HG02981 (cell line): Measurements from ENCODE around the gene SRPK1.
"Not testable (repeated sequence)": the region's sequence is repeated elsewhere in the genome, so short reads cannot be mapped to it uniquely, and the experiment has no call there.

Experiments
- ATAC-seq: cut with Tn5 transposase; IDR thresholded peaks from one replicate; pipeline ENCODE4 v1.9.1; 2021; ENCODE audit warnings: mild to moderate bottlenecking, moderate library complexity; ENCODE audit not compliant: unreplicated experiment

Gene SRPK1

GRCh38 chr6:35920793-35921732, at the start of gene SRPK1:
SRPK1 (minus strand) TSS chr6:35921098; CDS start chr6:35921056, 42 bp downstream.
- ATAC-seq = peak; percentile 72

- no peak for ATAC-seq
Observed at GRCh38 chr6:35970181-35970580, 49.3 kb upstream of the SRPK1 start.

GRCh38 chr6:35969646-35970045, 48.7 kb upstream of the SRPK1 start:
- no peak for ATAC-seq

GRCh38 chr6:35968821-35969220, 47.9 kb upstream of the SRPK1 start:
- ATAC-seq = no peak

- no peak for ATAC-seq
Observed at GRCh38 chr6:35967076-35967774, 46.3 kb upstream of the SRPK1 start.

GRCh38 chr6:35962779-35963560, 42.1 kb upstream of the SRPK1 start:
- ATAC-seq = no peak

GRCh38 chr6:35960187-35960586, 39.3 kb upstream of the SRPK1 start:
- ATAC-seq = no peak

GRCh38 chr6:35955970-35956369, 35.1 kb upstream of the SRPK1 start:
- no peak for ATAC-seq

- ATAC-seq = no peak
Observed at GRCh38 chr6:35955521-35955920, 34.6 kb upstream of the SRPK1 start.

GRCh38 chr6:35955071-35955470, 34.2 kb upstream of the SRPK1 start:
- ATAC-seq = no peak

GRCh38 chr6:35954333-35954732, 33.4 kb upstream of the SRPK1 start:
- ATAC-seq = no peak

GRCh38 chr6:35948725-35949124, 27.8 kb upstream of the SRPK1 start:
- ATAC-seq = no peak

- ATAC-seq = no peak
Observed at GRCh38 chr6:35945650-35946025, 24.7 kb upstream of the SRPK1 start.

- ATAC-seq = no peak
Observed at GRCh38 chr6:35943390-35943789, 22.5 kb upstream of the SRPK1 start.

GRCh38 chr6:35942355-35942754, 21.5 kb upstream of the SRPK1 start:
- ATAC-seq = no peak

- not testable (repeated sequence) for ATAC-seq
Observed at GRCh38 chr6:35941170-35941569, 20.3 kb upstream of the SRPK1 start.

- not testable (repeated sequence) for ATAC-seq
Observed at GRCh38 chr6:35940014-35940413, 19.1 kb upstream of the SRPK1 start.

GRCh38 chr6:35939259-35939658, 18.4 kb upstream of the SRPK1 start:
- not testable (repeated sequence) for ATAC-seq

GRCh38 chr6:35936681-35937359, 15.9 kb upstream of the SRPK1 start:
- ATAC-seq = no peak

GRCh38 chr6:35935469-35935868, 14.6 kb upstream of the SRPK1 start:
- no peak for ATAC-seq

GRCh38 chr6:35933844-35934243, 12.9 kb upstream of the SRPK1 start:
- ATAC-seq = no peak
